Measurements from ENCODE around the gene RBP5.

Gene RBP5

DNA sequence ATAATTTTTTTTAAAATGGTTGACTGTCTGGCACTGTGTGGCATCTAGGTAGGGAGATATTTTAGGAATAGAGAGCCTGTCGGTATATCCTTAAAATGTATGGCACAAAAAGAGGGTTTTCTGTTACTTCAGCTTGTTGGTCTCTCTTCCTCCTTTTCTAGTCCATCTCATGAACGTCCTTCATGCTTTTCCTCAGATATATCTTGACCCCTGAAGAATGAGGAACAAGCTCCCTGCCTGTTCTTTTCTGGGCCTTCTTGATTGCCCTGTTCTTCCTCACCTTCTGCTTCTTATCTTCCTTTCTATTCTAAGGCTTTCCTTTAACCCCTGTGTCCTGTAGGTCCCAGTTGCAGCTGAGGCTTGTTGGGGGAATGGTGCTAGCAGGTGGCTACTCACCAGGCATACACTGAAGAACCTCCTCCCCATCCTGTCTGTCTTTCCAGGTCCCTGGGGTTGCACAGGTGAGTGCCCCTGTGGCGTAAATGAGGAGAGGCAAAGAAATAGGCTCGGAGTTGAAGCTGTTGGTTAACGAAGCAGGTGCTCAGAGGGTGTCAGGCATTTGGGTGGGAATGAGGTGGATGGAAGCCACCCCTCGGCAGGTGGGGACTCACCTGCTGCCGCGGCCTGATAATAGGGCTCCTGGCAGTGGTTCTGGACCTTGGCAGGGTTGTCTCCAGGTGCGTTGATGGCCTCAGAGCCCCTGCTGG lies 29.2 kb downstream of the RBP5 start:
- DNase-seq, result no peak

DNA sequence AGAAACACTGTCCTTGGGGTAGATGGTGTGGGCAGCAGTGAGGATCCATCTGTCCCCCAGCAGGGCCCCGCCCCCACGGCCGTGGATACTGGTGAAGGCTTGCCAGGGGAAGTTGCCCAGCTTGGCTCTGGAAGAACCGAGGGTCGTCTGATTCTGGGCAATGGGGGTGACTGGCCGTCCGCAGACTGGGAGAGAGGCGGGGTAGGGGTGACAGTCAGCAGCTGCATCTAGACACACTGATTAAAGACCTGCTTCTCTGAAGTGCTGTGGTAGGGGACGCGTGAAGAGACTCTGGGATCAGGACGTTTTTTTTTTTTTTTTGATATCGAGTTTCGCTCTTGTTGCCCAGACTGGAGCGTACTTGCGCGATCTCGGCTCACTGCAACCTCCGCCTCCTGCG lies 31.7 kb downstream of the RBP5 start:
- DNase-seq, result no peak

DNA sequence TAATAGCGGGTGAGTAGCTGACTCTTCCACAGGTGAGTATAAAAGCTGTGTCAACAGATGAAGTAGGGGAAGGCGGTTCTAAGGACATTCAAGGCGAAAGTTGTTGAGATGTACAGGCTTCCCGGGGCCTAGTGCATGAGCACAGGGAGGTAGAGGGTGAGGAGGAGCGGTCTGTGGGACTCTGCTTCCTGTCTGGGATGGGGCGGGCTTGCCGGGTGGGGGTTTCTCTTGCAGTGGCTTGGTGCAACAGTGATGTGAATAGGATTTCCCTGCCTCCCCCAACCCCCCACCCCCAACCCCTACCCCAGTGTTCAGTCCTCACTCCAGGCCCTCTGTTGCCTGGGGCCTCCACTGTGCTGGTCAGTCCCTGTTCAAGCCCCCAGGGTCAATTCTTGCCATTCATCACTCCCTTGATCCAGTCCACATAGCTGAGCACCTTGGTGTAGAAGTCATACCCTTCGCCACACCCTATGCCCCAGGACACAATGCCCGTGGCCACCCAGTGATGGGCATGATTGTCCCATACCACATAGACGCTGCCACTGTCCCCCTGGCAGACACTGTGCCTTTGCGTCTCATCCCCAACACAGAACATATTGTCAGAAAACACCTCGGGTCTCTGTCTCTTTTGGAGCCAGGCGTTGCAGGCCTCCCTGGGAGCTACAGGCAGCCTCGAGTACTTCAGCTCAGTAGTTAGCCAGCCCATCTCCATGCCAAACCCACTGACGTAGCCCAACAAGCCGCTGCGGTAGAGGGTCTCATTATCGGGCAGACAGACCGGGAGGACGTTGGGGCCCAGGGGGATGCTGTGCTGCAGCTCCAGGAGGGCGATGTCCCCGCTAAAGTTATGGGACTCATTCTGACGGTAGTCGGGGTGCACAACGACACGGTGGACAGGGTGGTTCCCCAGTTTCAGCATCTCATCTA lies 32.4 kb downstream of the RBP5 start:
- DNase-seq, result no peak

DNA sequence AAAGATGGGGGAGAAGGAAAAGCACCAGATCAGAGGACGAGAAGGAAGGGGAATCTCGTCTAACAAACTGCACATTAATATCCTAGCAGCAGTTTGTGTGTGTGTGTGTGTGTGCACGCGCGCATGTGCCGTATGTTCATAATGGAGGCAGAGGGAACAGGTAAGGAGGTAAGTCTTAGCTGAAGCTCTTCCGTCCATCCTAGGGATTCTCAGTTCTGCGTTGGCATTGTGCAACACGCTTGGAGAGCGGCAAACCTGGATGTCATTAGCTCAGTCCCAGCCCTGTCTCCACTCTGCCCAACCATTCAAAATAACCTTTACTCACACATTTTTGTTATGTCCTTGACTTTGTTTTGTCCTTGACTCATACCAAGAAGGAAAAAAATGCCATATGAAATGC lies 34.8 kb downstream of the RBP5 start:
- DNase-seq, result no peak

DNA sequence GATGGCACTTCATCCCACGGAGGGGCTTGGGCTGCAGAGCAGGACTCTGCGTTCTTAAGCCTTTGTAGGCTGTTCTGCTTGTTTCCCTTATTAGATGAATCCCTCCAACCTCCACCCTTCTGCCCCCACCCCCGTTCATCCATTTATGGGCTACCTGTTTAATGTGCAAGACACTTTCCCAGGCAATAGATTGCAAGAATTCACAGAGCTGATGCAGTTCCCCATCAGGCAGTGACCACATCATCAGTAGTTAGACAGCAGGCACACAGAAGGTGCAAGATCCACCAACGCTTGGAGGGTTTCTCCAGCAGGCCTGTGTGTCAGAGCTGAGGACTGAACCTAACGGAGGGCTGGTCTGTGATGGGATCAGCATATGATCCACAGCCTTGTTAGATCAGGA lies 35.2 kb downstream of the RBP5 start:
- DNase-seq, result no peak

DNA sequence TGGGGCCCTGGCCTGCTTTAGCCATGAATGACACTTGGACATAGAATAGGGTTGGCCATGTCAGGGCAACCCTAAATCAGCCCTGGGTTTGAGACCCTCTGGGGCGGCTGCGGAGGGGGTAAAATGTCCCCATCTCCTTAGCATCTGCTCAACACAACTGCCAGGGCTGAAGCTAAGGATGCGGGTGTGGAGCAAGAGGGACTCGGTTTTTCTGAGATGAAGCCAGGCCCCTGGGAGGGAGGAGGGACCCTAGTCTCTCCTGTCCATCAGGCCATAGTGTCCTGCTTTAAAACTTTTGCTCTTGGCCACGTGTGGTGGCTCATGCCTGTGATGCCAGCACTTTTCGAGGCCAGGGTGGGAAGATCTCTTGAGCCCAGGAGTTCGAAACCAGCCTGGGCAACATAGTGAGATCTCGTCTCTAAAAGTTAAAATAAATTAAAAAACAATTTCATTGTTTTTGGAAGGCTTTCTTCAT lies 35.7 kb downstream of the RBP5 start:
- DNase-seq, result no peak

DNA sequence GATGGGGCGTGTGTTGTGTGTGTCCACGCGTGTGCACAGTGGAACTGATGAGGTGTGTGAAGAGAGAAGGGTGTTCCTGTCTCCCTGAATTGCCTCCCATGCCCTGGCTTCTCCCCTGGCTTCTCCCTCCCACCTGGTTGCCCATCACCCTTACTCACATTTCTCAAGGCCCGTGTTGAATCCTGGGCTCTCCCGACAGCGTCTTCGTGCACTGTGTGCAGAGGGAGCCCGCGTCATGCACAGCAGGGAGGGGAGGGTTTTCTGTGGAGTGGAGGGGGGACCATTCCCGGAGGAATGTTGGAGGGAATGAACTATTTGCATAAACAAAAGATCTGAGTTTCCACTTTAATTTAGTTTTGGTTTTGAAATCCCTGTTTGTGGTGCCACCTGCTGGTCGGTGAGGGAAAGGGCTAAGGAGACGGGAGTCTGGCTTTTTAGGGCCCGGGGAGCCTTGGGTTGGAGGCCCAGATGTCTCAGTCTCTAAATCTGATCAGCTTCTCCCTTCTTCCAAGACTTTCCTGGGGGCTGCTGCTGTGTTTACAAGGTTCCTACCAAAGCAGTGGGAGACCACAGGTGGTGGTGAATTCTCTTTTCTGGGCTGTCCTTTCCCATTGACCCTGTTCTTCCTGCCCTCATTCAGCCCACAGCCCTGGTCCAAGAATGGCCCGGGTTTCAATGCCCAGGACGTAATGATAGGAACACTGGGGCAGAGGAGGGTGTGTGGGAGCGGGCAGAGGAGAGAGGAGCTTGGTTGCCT lies 36.3 kb downstream of the RBP5 start, which contains the start of gene C1R:
Gene C1R (minus strand): TSS at position 217 of the 757 bp plus-strand sequence. CDS start 57 bp downstream, at position 160.
- DNase-seq, result peak; percentile 64 to 76

DNA sequence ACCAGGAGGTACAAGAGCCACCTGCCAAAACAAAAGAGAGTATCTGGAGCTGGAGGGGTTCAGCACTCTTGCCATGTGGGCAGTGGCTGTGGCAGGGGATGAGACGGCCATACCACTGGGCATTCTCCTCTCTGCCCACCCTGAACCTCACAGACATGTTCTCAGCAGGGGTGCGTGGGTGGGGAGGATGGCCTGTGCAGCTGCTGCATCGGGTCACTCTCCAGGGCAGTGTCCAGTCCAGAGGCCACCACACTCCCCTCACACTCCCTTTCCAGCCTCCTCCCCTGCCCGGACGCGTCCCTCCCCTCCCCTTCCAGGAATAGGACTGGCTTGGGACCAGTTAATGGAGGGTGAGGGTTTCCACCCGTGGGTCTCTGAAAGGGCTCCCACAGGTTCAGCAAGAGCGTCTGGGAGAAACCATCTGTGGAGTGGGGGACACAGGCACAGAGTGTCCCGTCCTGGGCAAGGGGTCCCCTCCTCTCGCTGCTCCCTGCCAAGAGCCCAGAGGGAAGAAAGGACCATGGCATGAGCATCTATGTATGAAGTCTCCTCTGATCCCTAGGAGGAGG lies 36.9 kb downstream of the RBP5 start:
- DNase-seq, result no peak

DNA sequence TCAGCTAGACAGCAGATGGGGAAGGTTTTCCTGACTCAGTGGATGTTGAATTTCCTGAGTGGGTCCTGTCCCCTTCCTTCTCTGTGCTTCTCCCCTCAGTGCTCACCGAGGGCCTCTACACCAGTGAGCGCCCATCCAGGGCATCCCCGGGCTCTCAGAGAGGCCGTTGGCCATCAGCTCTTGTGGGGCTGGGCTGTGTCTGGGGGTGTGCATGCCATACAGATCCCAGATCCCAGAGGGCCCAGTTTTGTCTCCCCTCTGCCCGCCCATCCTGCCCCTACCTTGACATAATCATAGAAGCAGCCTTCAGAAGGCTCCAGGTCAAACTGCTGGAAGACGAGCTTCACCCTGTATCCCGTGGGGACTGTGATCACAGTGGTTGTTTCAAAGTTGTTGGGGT lies 37.5 kb downstream of the RBP5 start:
- no peak for DNase-seq

DNA sequence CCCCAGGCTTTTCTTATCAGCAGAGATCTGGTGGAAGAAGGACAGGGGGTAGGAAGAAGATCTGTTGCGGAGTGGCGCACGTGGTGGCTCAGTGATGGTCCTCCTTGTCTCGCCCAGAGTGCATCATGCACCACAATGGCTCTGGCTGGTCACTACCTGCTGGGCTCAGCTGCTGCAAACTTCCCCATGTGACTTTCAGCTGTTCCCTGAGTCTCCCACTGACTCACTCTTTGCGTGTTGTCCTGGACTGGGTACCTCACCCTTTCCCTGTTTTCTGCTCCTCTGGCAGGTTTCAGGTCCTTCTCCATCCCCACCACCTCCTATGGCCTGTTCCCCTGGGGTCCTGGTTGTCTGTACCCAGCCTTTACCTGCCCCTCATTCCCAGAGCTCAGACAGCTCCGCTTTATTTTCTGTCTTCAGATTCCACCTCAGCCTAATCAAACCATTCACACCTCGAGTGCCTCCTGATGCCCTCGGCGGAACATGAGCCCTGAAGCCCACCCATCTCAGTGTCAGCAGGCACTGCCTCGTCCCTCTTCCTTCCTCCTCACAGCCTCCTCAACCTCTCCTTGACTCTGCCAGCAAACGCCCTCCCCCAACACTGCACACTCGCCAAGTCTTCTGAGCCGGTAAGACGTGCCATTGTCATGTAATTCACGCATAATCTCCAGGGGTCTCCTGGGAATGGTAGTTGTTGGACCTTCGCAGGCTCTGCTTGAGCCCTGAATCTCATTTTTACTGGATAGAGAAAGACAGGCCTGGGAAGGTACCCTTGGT lies 38.3 kb downstream of the RBP5 start:
- DNase-seq, result no peak

DNA sequence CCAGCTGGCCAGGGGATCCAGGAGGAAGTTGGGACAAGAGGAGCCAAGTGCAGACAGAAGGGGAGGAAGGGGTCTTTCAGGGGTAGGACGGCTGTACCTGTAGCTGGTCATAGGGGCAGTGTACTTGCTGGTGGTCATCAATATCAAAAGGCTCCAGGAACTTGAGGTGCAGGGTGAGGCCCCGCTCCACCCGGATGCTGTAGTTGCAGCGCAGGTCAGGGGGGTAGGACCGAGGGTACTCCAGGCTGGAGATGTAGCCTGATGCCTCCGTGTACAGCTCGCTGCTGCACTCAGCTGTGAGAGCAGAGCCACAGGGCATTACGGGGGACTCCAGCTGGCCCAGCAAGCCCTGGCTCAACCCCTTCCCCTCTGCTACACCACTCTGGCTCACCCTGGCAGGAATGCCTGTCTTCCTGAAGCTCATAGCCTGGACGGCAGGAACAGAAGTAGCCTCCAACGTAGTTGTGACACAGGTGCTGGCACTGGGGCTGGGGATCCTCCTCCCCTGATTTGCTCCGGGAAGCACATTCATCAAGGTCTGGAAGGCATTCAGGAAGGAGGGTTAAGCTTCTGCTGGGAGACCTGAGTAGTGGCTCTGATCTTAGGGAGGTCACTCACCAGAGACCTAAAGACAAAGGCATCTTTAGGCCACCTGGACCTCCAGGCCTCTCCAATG lies 39.4 kb downstream of the RBP5 start:
- no peak for DNase-seq

DNA sequence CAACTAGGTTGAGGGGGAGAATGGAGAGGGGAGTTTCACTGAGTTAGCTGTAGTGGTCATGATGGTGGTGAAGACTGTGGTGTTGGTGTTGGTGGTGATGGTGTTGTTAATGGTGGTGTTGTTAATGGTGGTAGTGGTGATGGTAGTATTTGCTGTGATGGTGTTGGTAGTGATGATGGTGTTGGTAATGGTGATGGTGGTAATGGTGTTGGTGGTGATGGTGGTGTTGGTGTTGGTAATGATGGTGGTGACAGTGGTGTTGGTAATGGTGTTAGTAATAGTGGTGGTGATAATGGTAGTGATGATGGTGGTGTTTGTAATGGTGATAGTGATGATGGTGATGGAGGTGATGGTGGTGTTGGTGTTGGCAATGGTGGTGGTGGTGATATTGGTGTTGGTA lies 45.6 kb downstream of the RBP5 start:
- no peak for DNase-seq

DNA sequence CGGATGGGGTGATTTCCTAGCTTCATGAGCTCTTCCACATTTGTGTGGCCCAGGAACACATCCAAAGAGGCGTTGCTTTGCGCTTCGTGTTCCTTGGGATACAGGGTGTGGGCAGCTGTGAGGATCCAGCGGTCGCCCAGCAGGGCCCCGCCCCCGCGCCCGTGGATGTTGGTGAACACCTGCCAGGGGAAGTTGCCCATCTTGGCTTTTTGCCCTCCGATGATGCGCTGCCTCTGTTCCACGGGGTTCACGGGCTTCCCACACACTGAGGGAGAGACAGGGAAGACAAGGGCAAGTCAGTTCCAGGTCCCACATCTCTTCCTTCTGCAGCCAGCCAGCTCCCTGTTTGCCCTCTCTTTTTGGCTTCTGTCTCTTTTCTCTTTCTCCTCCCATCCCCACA lies 47.7 kb downstream of the RBP5 start:
- no peak for DNase-seq

DNA sequence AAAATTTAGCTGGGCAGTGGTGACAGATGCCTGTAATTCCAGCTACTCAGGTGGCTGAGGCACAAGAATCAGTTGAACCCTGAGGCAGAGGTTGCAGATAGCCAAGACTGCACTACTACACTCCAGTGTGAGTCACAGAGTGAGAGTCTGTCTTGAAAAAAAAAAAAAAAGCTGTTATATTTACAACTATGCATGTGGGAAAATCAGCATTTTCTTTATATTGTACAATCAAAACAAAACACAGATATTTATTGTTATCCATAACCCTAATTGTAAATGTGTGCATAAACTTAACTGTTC lies 48.9 kb downstream of the RBP5 start:
- DNase-seq, result no peak

DNA sequence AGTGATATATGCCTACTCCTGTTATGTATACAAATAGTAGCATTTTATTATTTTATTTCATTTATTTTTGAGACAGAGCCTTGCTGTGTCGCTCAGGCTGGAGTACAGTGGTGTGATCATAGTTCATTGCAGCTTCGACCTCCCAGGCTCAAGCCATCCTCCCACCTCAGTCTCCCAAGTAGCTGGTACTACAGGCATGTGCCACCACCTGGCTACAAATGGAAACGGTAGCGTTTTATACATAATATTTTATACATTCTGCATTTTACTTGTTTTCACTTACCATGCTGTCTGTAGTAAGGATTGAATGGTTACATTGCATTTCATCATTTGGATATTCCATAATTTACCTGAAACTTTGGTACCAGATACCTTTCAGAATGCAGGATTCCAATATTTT lies 50.5 kb downstream of the RBP5 start:
- DNase-seq, result no peak

DNA sequence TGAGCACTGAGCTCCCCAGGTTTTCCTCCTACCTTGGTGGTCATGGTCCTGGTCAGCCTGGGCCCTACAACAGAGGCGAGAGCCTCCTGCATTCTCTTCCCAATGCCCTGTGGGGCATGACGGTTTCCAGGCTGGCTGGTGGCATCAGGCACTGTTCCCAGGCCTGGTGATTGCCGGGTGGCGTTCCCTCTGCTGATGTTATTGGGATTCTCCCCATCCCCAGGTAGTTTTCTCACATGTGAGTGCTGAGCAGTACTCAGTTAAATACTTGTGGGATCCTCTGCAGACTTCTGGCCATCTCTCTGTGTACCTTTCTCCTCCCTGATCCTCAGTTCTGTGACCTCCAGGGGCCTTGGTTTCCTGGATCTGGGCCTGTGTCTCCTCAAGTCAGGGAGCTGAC lies 52.2 kb downstream of the RBP5 start:
- DNase-seq, result no peak

DNA sequence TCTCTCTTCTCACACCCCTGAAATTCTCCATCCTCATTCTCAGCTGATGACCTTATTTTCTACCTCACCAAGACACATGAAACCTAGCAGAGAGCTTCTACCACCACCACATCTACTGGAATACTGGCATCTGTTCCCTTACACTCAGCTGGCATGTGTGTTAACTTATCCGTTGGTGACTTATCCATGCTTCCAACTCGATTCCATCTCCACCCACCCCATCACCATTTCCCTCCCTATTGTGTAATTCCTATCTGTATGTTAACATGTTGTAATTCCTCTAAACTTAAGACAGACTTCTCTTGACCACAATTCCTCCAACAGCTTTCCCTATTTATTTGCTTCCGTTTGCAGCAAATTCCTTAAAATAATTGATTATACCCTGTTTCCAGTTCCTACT lies 52.8 kb downstream of the RBP5 start:
- DNase-seq, result no peak

DNA sequence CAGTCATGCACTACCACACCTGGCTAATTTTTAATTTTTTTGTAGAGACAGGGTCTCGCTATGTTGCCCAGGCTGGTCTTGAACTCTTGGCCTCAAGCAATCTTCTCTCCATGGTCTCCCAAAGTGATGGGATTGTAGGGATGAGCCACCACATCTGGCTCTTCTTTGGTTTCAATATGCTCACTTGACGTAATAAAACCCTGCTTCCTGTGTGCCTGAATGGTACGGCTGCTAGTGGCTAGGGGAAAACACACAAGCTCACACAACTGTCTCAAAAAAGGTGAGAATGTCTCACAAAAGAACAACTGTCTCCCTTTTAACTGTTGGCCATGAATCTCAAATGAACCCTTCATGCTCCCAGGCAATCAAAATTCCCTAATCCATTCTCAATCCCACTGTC lies 53.2 kb downstream of the RBP5 start:
- DNase-seq, result no peak

DNA sequence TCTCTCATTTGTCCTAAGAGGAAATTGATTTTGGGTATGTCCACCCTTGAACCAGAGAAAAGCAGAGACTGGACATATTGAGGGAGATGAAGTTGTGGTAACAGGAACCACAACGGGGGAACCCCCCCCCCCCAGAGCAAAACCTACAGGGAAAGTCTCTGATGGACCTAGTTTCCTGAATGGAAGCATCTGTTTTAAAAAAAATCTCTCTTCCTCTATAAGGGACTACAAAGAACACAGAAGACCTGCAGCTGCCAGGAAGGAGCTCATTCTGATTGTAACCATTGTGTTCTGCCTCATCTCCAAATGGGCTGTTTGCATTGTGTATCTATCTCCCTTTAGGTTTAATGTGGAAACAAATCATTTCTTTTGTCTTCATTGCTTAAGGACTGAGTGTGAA lies 54.7 kb downstream of the RBP5 start:
- no peak for DNase-seq
